ENCODE data around the gene MAP4K2. TPM values are rescaled to one million over a fixed set of nuclear protein-coding genes. Genes with fewer than 3 reads are reported as not detected.

The MAP4K2 gene
- total and polyA plus RNA-seq, 9 of the 15 experiments (the other 6 are each of a cell fraction or from before 2014, with no cell fraction given) = 0.13 to 14.5 (median 7.3) TPM

DNA sequence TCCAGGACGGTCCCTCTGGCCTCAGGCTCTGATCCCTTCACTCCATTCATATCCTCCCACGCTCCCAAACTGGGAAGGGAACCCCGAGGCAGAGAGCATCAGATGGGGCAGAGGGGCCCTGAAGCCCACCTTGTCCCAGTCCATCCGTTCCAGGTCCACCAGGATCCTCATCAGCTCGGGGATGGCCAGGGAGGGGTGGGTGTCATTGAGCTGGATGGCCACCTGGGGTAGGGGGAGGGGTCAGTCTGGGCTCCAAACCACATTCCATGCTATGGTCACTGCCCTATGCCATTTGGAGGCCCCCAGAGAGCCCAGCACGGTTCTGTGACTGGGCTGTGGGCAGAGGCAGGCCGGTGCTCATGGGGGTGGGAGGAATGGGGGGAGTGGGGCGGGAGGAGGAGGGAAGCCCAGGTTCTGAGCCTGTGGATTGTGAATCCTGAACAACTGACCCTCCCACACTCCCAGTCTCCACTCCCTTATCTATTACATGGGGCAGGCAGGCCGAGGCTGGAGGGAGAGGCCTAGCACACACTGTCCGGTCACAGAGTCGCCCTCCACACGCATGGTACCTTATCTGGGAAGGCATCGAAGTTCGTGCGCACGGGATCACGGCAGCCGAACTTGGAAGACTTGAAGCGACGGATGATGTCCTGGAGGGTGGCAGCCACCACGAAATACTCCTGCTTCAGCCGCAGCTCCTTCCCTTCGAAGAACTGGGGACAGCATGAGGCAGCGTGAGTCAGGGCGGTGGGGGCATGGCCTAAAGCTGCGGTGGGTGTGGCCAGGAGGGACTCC lies 48.7 kb downstream of the MAP4K2 start (continued):
- TF ChIP-seq ZC3H4 (CRISPR knock-in tag; IDR thresholded peaks at IDR 0.05; ENCODE audit: borderline replicate concordance) = 0 out of 2 replicates have a peak, but pooled peaks have one; percentile 9
- no peak for TF ChIP-seq NR3C1 (CRISPR knock-in tag; IDR thresholded peaks at IDR 0.05)
- 0 out of 2 replicates have a peak, but pooled peaks have one; percentile 13 for TF ChIP-seq ATF7 (IDR thresholded peaks at IDR 0.05)
- no peak for TF ChIP-seq NFYB (IDR thresholded peaks at IDR 0.05; ENCODE audit: extremely low read depth, insufficient read length)
- TF ChIP-seq RFX7 (CRISPR knock-in tag; IDR thresholded peaks at IDR 0.05) = no peak
- 0 out of 4 replicates have a peak, but pooled peaks of 1 of the 2 experiments have one; percentile 12 for TF ChIP-seq KDM1A (IDR thresholded peaks at IDR 0.05)
- no peak for TF ChIP-seq HMG20B (CRISPR knock-in tag; IDR thresholded peaks at IDR 0.05)
- TF ChIP-seq ZBTB33 (CRISPR knock-in tag; IDR thresholded peaks at IDR 0.05) = no peak
- no peak for TF ChIP-seq EZH2 (IDR thresholded peaks at IDR 0.05; ENCODE audit: borderline replicate concordance, low read depth, low read length)
- no peak for TF ChIP-seq NCOA2 (IDR thresholded peaks at IDR 0.05; ENCODE audit: partially characterized antibody in 2 of 2)
- TF ChIP-seq ZBTB8A (IDR thresholded peaks at IDR 0.05; ENCODE audit: partially characterized antibody) = no peak
- TF ChIP-seq TEAD2 (tag; IDR thresholded peaks at IDR 0.05) = no peak
- peak in 1 of 2 experiments; percentile 72 for TF ChIP-seq E2F6 (IDR thresholded peaks at IDR 0.05; ENCODE audit: borderline replicate concordance in 1 of 2, extremely low read depth in 1 of 2, insufficient read depth in 1 of 2, insufficient read length in 1 of 2, low read depth in 1 of 2, low read length in 1 of 2, poor library complexity in 1 of 2, severe bottlenecking in 1 of 2)
- no peak for TF ChIP-seq ATF4 (CRISPR knock-in tag; IDR thresholded peaks at IDR 0.05)
- TF ChIP-seq CREM (IDR thresholded peaks at IDR 0.05; ENCODE audit: low read depth) = peak; percentile 52
- no peak for TF ChIP-seq RFX1 (IDR thresholded peaks at IDR 0.05)
- TF ChIP-seq ZNF398 (CRISPR knock-in tag; IDR thresholded peaks at IDR 0.05) = no peak
- TF ChIP-seq SMAD2 (IDR thresholded peaks at IDR 0.05; ENCODE audit: low read depth, low read length) = no peak
- TF ChIP-seq CGGBP1 (CRISPR knock-in tag; IDR thresholded peaks at IDR 0.05) = no peak
- TF ChIP-seq KLF10 (CRISPR knock-in tag; IDR thresholded peaks at IDR 0.05) = no peak
- peak; percentile 17; the same call in 1 of the 2 replicates for TF ChIP-seq JUND (IDR thresholded peaks at IDR 0.05; ENCODE audit: borderline replicate concordance, low read depth, low read length)
- TF ChIP-seq JUND (tag; IDR thresholded peaks at IDR 0.05; ENCODE audit: borderline replicate concordance, low read depth, low read length) = peak; percentile 33; the same call in 2 of the 3 replicates

All from K562 (cell line).